ENCODE results near the gene SDK1. TPM values are rescaled to one million over a fixed set of nuclear protein-coding genes. Genes with fewer than 3 reads are reported as not detected.

SDK1 gene
- total and polyA plus RNA-seq, 2 of the 8 experiments (the other 6 are each of a cell fraction or from before 2014, with no cell fraction given), result 3.3 to 7.2 TPM

DNA sequence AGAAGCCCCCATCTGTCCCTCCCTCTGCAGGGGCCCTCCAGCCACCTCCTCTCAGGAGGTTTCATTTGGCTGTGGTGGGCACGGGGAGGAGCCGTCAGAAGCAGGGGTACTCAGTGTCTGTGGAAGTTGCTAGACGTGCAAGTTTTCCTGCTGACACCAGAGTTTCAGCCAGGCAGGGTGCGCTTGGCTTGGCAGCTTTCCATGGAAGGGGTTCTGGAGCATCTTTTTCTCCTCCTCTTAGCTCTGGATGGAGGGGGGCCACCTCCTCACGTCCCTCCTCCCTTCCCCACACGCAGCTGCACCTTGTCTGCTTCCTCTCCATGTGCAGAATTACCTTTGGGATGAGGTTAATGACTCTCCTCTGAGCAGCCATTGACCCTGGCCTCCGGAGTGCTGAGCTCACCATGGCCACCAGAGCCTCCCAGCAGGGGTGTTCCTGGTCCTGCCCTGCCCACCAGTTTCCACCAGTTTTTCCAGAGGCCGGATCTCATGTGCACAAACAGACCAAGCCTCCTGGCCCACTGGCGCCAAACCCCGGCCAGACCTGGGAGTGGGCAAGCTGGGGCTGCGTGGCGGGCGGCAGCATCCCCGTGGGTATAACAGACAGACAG, 801.3 kb downstream of the SDK1 start (continued):
- no peak for TF ChIP-seq YY1 (IDR thresholded peaks at IDR 0.05; ENCODE audit: low read depth, low read length)
- TF ChIP-seq KDM4A (IDR thresholded peaks at IDR 0.05; ENCODE audit: low read depth, low read length, severe bottlenecking), result no peak
- no peak for TF ChIP-seq TEAD4 (IDR thresholded peaks at IDR 0.05; ENCODE audit: low read depth, low read length)
- TF ChIP-seq RFX5 (IDR thresholded peaks at IDR 0.05; ENCODE audit: borderline replicate concordance, low read depth, low read length), result no peak
- TF ChIP-seq HDAC6 (IDR thresholded peaks at IDR 0.05; ENCODE audit: low read depth, low read length), result no peak
- no peak for TF ChIP-seq SAP30 (IDR thresholded peaks at IDR 0.05; ENCODE audit: insufficient read depth, insufficient replicate concordance, low read length)
- TF ChIP-seq CHD2 (IDR thresholded peaks at IDR 0.05; ENCODE audit: low read length), result no peak
- TF ChIP-seq RAD21 (IDR thresholded peaks at IDR 0.05 in 1 of 2, conservative IDR thresholded peaks at IDR 0.05 in 1 of 2; ENCODE audit: low read depth in 2 of 2, low read length in 2 of 2), result no peak
- TF ChIP-seq, protein P1, sequence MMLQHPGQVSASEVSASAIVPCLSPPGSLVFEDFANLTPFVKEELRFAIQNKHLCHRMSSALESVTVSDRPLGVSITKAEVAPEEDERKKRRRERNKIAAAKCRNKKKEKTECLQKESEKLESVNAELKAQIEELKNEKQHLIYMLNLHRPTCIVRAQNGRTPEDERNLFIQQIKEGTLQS (IDR thresholded peaks at IDR 0.05; ENCODE audit: insufficient read depth, low read depth, low read length), result no peak
- TF ChIP-seq NRF1 (IDR thresholded peaks at IDR 0.05; ENCODE audit: low read depth, low read length), result no peak
- no peak for TF ChIP-seq TAF1 (IDR thresholded peaks at IDR 0.05; ENCODE audit: low read depth, low read length)
